OCI-LY3 (cell line): Measurements from ENCODE around the gene EFNA3.

Experiments
- EZH2phosphoT487 ChIP-seq: fragments of 200-600 bp; shearing (Covaris generic); IDR thresholded peaks from 2 replicates; pipeline ENCODE4 v1.6.1; 2018; ENCODE audit warnings: antibody characterized with exemption, mixed run types, low read depth
- TF ChIP-seq, protein P1 (sequence below): fragments of 200-600, 300-600 bp; sonication (generic); IDR thresholded peaks from 2 replicates; pipeline ENCODE4 v1.5.1; 2014; ENCODE audit warnings: antibody characterized with exemption, low read length, low read depth

DNA sequence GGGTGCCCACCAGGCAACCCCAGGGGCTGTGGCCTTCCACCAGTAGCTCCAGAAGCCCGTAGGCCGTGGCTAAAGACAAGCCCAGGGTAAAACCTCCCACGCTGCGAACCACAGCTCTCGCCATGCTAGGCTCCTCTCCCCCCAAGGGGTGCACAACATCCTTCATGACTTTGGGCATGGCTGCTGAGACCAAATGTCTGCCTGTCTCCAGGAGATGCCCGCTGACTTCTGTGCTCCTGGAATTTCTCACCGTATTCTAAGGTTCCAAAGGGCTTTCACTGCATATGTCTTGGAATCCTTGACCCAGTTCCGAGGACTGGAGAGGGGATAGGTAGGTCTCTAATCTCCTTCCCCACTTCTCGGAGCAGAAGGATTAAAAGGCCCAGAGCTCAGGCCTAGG lies 45.1 kb upstream of the EFNA3 start, which contains the start of the genes DCST1 and DCST2:
- TF ChIP-seq, protein P1, sequence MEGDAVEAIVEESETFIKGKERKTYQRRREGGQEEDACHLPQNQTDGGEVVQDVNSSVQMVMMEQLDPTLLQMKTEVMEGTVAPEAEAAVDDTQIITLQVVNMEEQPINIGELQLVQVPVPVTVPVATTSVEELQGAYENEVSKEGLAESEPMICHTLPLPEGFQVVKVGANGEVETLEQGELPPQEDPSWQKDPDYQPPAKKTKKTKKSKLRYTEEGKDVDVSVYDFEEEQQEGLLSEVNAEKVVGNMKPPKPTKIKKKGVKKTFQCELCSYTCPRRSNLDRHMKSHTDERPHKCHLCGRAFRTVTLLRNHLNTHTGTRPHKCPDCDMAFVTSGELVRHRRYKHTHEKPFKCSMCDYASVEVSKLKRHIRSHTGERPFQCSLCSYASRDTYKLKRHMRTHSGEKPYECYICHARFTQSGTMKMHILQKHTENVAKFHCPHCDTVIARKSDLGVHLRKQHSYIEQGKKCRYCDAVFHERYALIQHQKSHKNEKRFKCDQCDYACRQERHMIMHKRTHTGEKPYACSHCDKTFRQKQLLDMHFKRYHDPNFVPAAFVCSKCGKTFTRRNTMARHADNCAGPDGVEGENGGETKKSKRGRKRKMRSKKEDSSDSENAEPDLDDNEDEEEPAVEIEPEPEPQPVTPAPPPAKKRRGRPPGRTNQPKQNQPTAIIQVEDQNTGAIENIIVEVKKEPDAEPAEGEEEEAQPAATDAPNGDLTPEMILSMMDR = no peak
- TF ChIP-seq EZH2phosphoT487 = no peak
